WTC11 (cell line): ENCODE results near the gene CLK1.

Source experiments
- TF ChIP-seq, protein P1 (sequence below): fragments of 200-600 bp; IDR thresholded peaks from 2 replicates; pipeline ENCODE4 v1.8.0; 2022; ENCODE audit warnings: antibody characterized with exemption
- TF ChIP-seq, protein P2 (sequence below): sonication (generic); formaldehyde crosslinking; IDR thresholded peaks from 2 replicates; pipeline ENCODE4 v1.8.1; 2023; ENCODE audit warnings: mild to moderate bottlenecking, missing genetic modification reagents, moderate library complexity

DNA sequence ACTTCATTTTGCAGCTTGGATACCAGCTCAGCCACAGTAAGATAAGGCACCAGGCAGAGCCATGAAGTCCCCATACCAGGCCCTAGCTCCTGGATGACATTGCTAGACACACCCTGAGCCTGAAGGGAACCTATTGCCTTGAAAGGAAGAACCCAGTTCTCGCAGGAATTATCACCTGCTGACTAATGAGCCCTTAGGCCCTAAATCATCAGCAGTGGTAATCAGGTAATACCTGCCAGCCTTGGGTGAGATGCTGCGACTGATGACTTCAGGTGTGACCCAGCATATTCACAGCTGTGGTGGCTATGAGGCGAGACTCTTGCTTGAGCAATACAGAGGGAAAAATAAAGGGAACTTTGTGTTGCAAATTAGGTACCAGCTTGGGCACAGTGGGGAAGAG lies 24.9 kb downstream of the CLK1 start:
- TF ChIP-seq, protein P1, sequence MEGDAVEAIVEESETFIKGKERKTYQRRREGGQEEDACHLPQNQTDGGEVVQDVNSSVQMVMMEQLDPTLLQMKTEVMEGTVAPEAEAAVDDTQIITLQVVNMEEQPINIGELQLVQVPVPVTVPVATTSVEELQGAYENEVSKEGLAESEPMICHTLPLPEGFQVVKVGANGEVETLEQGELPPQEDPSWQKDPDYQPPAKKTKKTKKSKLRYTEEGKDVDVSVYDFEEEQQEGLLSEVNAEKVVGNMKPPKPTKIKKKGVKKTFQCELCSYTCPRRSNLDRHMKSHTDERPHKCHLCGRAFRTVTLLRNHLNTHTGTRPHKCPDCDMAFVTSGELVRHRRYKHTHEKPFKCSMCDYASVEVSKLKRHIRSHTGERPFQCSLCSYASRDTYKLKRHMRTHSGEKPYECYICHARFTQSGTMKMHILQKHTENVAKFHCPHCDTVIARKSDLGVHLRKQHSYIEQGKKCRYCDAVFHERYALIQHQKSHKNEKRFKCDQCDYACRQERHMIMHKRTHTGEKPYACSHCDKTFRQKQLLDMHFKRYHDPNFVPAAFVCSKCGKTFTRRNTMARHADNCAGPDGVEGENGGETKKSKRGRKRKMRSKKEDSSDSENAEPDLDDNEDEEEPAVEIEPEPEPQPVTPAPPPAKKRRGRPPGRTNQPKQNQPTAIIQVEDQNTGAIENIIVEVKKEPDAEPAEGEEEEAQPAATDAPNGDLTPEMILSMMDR: no peak
- TF ChIP-seq, protein P2, sequence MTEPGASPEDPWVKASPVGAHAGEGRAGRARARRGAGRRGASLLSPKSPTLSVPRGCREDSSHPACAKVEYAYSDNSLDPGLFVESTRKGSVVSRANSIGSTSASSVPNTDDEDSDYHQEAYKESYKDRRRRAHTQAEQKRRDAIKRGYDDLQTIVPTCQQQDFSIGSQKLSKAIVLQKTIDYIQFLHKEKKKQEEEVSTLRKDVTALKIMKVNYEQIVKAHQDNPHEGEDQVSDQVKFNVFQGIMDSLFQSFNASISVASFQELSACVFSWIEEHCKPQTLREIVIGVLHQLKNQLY: no peak
